PC-9 (cell line): Measurements from ENCODE around the gene RANBP3L. TPM values are rescaled to one million over a fixed set of nuclear protein-coding genes. Genes with fewer than 3 reads are reported as not detected.
A peak's percentile ranks its signal among the peaks of the same experiment; 100 is the strongest.

Experiments
- BruUV-seq: library from RNA; stranded (reverse); fragments of 400-500 nt; replicated peaks from 2 replicates; lab custom pipeline; 2021; lab: Mats Ljungman, UMichigan
- CTCF ChIA-PET: fragments of 300-600 bp; sonication (Branson Sonifier 250); formaldehyde crosslinking; loops from one replicate; lab custom pipeline; 2022; ENCODE audit warnings: antibody characterized with exemption; lab: Charles Lee
- POLR2A ChIA-PET: fragments of 300-600 bp; sonication (Branson Sonifier 250); formaldehyde crosslinking; loops from one replicate; lab custom pipeline; 2022; ENCODE audit warnings: antibody characterized with exemption; ENCODE audit not compliant: unreplicated experiment; lab: Charles Lee
- DNase-seq, 2 experiments: peaks; one replicate each; pipeline versions ENCODE4 v3.0.0 to v3.0.0-alpha.2; 2015 to 2022; ENCODE audit warnings: mixed read lengths in 1 of 2
- H2AFZ ChIP-seq: fragments of 200-600 bp; sonication (generic); 2 replicates; pipeline ENCODE4 v1.8.1; 2017; ENCODE audit warnings: antibody characterized with exemption
- H3F3A ChIP-seq: fragments of 200-600 bp; sonication (generic); 2 replicates; pipeline ENCODE4 v1.8.1; 2017; ENCODE audit warnings: antibody characterized with exemption, mild to moderate bottlenecking, low read depth; ENCODE audit not compliant: insufficient read depth
- H3K27ac ChIP-seq: fragments of 200-600 bp; sonication (generic); 2 replicates; pipeline ENCODE4 v1.6.1; 2016; ENCODE audit warnings: mixed run types
- H3K27me3 ChIP-seq: fragments of 200-600 bp; sonication (generic); 2 replicates; pipeline ENCODE4 v1.6.1; 2016; ENCODE audit warnings: low read depth, mixed run types; ENCODE audit not compliant: insufficient read depth
- H3K36me3 ChIP-seq: fragments of 200-600 bp; sonication (generic); 2 replicates; pipeline ENCODE4 v1.6.1; 2016; ENCODE audit warnings: low read depth, mixed run types
- H3K4me1 ChIP-seq: fragments of 200-600 bp; sonication (generic); replicated peaks from 2 replicates; pipeline ENCODE4 v1.6.1; 2016; ENCODE audit warnings: mixed run types; ENCODE audit not compliant: insufficient read depth
- H3K4me2 ChIP-seq: fragments of 200-600 bp; sonication (generic); 2 replicates; pipeline ENCODE4 v1.6.1; 2017; ENCODE audit warnings: mixed run types
- H3K4me3 ChIP-seq: fragments of 200-600 bp; sonication (generic); 2 replicates; pipeline ENCODE4 v1.6.1; 2016; ENCODE audit warnings: mixed run types
- H3K79me2 ChIP-seq: fragments of 200-600 bp; sonication (generic); 2 replicates; pipeline ENCODE4 v1.6.1; 2017; ENCODE audit warnings: low read depth, mixed run types
- H3K9me2 ChIP-seq: fragments of 200-600 bp; sonication (generic); 2 replicates; pipeline ENCODE4 v1.8.1; 2017; ENCODE audit warnings: mild to moderate bottlenecking; ENCODE audit not compliant: insufficient read depth
- H3K9me3 ChIP-seq: fragments of 200-600 bp; sonication (generic); 2 replicates; pipeline ENCODE4 v1.8.1; 2016; ENCODE audit warnings: low read depth; ENCODE audit not compliant: insufficient read depth
- H4K20me1 ChIP-seq: fragments of 200-600 bp; sonication (generic); 2 replicates; pipeline ENCODE4 v1.8.1; 2017; ENCODE audit not compliant: insufficient read depth
- EZH2 ChIP-seq: fragments of 200-600 bp; sonication (generic); IDR thresholded peaks from 2 replicates; pipeline ENCODE4 v1.8.0; 2017; ENCODE audit warnings: antibody characterized with exemption, low read depth
- intact Hi-C: fragments of 100-400 bp; cut with micrococcal nuclease; formaldehyde crosslinking; loops from one replicate; pipeline ENCODE4 v1.10.0; 2022; ENCODE audit not compliant: unreplicated experiment
- total RNA-seq: library from RNA; stranded (reverse); gene quantifications from 2 replicates; pipeline ENCODE4 v1.2.3, GENCODE V29; 2021
- TF ChIP-seq, protein P1 (sequence below): fragments of 200-600 bp; sonication (generic); conservative IDR thresholded peaks from 2 replicates; pipeline ENCODE4 v1.6.1; 2017; ENCODE audit warnings: mixed run types, antibody characterized with exemption, mild to moderate bottlenecking, moderate library complexity

RANBP3L gene
- total RNA-seq, 1 experiment from 2014 or later: not detected

DNA sequence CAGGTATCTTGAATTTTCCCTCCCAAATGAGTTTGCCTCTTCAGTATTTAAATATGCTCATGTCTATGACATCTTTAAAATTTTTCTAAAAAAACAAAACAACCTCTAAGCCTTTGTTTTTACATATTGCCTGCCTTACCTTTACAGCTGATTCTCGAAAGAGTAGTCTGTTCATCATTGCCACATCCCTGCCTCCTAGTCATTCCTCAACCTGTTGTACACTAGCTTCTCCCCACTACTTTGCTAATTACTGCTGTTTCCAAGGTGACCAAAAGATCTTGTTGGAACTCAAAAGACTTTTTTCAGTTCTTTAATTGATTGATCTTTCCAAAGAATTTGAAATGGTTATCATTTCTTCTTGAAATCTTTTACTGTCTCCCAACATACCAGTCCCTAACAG, 58.0 kb downstream of the RANBP3L start:
- H3K79me2 ChIP-seq: peaks cover 26% of the 10 kb centered on the region
- no peak for DNase-seq
- TF ChIP-seq, protein P1, sequence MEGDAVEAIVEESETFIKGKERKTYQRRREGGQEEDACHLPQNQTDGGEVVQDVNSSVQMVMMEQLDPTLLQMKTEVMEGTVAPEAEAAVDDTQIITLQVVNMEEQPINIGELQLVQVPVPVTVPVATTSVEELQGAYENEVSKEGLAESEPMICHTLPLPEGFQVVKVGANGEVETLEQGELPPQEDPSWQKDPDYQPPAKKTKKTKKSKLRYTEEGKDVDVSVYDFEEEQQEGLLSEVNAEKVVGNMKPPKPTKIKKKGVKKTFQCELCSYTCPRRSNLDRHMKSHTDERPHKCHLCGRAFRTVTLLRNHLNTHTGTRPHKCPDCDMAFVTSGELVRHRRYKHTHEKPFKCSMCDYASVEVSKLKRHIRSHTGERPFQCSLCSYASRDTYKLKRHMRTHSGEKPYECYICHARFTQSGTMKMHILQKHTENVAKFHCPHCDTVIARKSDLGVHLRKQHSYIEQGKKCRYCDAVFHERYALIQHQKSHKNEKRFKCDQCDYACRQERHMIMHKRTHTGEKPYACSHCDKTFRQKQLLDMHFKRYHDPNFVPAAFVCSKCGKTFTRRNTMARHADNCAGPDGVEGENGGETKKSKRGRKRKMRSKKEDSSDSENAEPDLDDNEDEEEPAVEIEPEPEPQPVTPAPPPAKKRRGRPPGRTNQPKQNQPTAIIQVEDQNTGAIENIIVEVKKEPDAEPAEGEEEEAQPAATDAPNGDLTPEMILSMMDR: no peak
- no peak for TF ChIP-seq EZH2
- CTCF ChIA-PET: interaction anchor here (0.6 to 0.7 kb wide), 2 partner anchors 39 to 78 kb away, joined by 3 read pairs; no protein-coding TSS in a partner anchor
- no peaks in the 10 kb centered on the region for H3K9me3 ChIP-seq
- H2AFZ ChIP-seq: no peak overlapping the region
- no peaks in the 10 kb centered on the region for H3K9me2 ChIP-seq
- H4K20me1 ChIP-seq: no peaks in the 10 kb centered on the region
- no peak overlapping the region for H3K4me3 ChIP-seq
- no peak overlapping the region for H3K27ac ChIP-seq
- no peaks in the 10 kb centered on the region for H3K27me3 ChIP-seq
- H3K4me1 ChIP-seq: peaks cover 23% of the 10 kb centered on the region
- POLR2A ChIA-PET: no interaction called here
- intact Hi-C loops: no loop called here
- no peak overlapping the region for H3K4me2 ChIP-seq
- BruUV-seq: no TSS peak
- H3K36me3 ChIP-seq: no peaks in the 10 kb centered on the region
- peaks cover 23% of the 10 kb centered on the region for H3F3A ChIP-seq

DNA sequence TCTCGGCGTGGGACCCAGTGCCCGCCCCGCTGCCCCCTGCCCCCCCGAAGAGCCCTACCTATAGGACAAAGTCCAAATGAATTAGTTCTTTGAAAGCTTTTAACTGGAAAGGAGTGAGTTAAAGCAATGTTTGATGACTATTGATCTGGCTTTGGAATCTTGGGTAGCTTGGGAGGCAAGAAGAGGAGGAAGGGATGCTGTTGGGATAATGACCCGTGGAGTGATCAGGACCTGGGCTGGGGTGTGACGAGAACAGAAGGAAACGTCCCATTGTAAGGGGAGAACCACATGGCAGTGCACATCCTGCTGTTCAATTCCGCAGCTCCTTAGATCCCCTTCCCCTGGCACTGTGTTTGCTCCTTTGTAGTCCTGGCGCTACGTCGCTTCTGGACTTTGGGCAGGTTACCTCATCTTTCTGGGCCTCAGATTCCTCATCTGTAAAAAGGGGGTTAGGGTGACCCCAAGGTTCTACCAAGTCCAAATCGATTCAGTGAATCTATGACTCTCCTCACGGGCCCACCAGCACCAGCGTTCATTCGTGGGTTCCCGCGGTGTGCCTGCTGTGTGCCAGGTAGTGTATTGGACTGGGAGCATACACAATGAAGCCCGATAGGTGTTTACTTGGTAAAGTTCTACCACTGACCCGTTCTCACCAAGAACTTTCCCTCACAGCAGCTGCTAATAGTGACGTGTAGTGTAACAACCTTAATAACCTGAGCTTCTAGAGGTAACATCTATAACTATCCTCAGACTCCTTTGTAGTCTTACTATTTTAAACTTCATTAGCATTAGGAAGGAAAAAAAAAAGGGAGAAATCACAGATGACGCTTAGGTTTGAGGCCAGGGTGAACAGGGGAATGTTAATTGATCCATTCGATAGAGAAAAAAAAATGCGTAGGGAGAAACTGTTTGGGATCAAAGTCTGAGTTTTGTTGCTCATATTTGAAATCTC, 58.9 kb downstream of the RANBP3L start:
- no peak for TF ChIP-seq EZH2
- TF ChIP-seq, protein P1: no peak
- no peaks in the 10 kb centered on the region for H3K9me2 ChIP-seq
- ChIA-PET POLR2A (interaction anchor here (0.6 to 0.7 kb wide), 4 partner anchors 8 to 1525 kb away, joined by 3 to 6 read pairs (median 4); no protein-coding TSS in a partner anchor), CTCF (interaction anchor here (0.6 to 1.3 kb wide), 7 partner anchors 13 to 453 kb away, joined by 3 to 6 read pairs (median 3); no protein-coding TSS in a partner anchor)
- no peaks in the 10 kb centered on the region for H3K9me3 ChIP-seq
- H3K36me3 ChIP-seq: no peaks in the 10 kb centered on the region
- peaks cover 23% of the 10 kb centered on the region for H3F3A ChIP-seq
- DNase-seq: peak in 1 of 2 experiments; percentile 30
- H3K79me2 ChIP-seq: peaks cover 34% of the 10 kb centered on the region
- H3K4me1 ChIP-seq: peaks cover 32% of the 10 kb centered on the region
- peak overlapping the region; percentile 99 for H2AFZ ChIP-seq
- peak overlapping the region; percentile 81 for H3K27ac ChIP-seq
- H4K20me1 ChIP-seq: no peaks in the 10 kb centered on the region
- TSS peak; percentile 61 for BruUV-seq
- peak overlapping the region; percentile 93 for H3K4me3 ChIP-seq
- no peaks in the 10 kb centered on the region for H3K27me3 ChIP-seq
- H3K4me2 ChIP-seq: peak overlapping the region; percentile 93
- intact Hi-C loops: loop anchor here (1.0 kb wide), 1 partner anchor 91 kb away; the partner anchor contains the start of gene SKP2
